Measurements from ENCODE around the gene NTN3. TPM values are rescaled to one million over a fixed set of nuclear protein-coding genes. Genes with fewer than 3 reads are reported as not detected.
A peak's percentile ranks its signal among the peaks of the same experiment; 100 is the strongest.

The NTN3 gene
- total RNA-seq, 1 experiment from 2014 or later = not detected

DNA sequence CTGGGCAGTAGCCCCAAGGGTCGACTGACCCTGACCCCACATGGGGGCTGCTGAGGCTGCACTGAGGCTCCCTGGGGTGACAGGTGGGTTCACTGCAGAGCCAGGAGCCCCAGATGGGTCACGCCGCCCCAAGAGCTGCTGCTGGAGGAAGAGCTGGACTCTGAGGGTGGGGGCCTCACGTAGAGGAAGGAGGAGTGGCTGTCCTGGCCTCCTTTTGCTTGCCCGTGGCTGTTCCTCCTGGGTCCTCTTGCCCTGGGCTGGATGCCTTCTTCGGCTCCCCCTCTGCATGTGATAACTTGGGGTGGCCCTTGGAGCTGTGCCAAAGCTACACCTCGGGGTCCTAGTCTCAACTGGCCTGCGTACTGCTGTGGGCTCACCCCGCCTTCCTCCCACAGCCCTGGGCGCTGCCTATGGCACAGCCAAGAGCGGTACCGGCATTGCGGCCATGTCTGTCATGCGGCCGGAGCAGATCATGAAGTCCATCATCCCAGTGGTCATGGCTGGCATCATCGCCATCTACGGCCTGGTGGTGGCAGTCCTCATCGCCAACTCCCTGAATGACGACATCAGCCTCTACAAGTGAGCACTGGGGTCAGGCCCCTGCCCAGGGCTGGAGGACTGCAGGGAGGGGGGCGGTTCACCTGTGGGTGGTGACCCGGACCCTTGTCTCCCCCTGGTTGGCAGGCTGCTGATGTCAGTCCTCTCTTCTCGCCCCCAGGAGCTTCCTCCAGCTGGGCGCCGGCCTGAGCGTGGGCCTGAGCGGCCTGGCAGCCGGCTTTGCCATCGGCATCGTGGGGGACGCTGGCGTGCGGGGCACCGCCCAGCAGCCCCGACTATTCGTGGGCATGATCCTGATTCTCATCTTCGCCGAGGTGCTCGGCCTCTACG is 48.0 kb downstream of the NTN3 start:
- Mint-ChIP-seq H3K4me1 (ENCODE audit: low read depth, unreplicated experiment) (peaks cover 49% of the 10 kb centered on the region), H3K27ac (ENCODE audit: unreplicated experiment) (peak overlapping the region; percentile 77), H3K27me3 (ENCODE audit: unreplicated experiment) (no peaks in the 10 kb centered on the region), H3K9me3 (ENCODE audit: low read depth, unreplicated experiment) (no peaks in the 10 kb centered on the region), H3K36me3 (ENCODE audit: insufficient read depth, unreplicated experiment) (peaks cover 90% of the 10 kb centered on the region), H3K4me3 (ENCODE audit: low read depth, unreplicated experiment) (peak overlapping the region; percentile 83)
- intact Hi-C loops (cut with micrococcal nuclease; ENCODE audit: unreplicated experiment) = no loop called here
- TF ChIP-seq, protein P1, sequence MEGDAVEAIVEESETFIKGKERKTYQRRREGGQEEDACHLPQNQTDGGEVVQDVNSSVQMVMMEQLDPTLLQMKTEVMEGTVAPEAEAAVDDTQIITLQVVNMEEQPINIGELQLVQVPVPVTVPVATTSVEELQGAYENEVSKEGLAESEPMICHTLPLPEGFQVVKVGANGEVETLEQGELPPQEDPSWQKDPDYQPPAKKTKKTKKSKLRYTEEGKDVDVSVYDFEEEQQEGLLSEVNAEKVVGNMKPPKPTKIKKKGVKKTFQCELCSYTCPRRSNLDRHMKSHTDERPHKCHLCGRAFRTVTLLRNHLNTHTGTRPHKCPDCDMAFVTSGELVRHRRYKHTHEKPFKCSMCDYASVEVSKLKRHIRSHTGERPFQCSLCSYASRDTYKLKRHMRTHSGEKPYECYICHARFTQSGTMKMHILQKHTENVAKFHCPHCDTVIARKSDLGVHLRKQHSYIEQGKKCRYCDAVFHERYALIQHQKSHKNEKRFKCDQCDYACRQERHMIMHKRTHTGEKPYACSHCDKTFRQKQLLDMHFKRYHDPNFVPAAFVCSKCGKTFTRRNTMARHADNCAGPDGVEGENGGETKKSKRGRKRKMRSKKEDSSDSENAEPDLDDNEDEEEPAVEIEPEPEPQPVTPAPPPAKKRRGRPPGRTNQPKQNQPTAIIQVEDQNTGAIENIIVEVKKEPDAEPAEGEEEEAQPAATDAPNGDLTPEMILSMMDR (IDR thresholded peaks at IDR 0.05; ENCODE audit: unreplicated experiment) = no peak
- BruUV-seq (replicated peaks) = no TSS peak
- no peak for DNase-seq
- CTCF ChIA-PET = interaction anchor here (0.6 to 0.7 kb wide), 2 partner anchors 8 to 32 kb away, joined by 3 to 4 read pairs; no protein-coding TSS in a partner anchor

DNA sequence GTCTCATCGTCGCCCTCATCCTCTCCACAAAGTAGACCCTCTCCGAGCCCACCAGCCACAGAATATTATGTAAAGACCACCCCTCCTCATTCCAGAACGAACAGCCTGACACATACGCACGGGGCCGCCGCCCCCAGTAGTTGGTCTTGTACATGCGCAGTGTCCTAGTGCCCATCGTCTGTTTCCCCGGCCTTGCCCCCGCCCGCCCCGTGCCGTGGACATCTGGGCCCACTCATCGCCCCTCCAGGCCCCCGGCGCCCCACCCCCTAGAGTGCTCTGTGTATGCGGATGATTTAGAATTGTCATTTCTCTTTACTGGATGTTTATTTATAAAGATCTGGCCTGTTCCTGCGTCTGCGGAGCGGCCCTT is 48.6 kb downstream of the NTN3 start:
- Mint-ChIP-seq H3K36me3 (ENCODE audit: insufficient read depth, unreplicated experiment) (peaks cover 90% of the 10 kb centered on the region), H3K4me3 (ENCODE audit: low read depth, unreplicated experiment) (peak overlapping the region; percentile 83), H3K27me3 (ENCODE audit: unreplicated experiment) (no peaks in the 10 kb centered on the region), H3K4me1 (ENCODE audit: low read depth, unreplicated experiment) (peaks cover 55% of the 10 kb centered on the region), H3K9me3 (ENCODE audit: low read depth, unreplicated experiment) (no peaks in the 10 kb centered on the region), H3K27ac (ENCODE audit: unreplicated experiment) (peak overlapping the region; percentile 77)
- CTCF ChIA-PET = interaction anchor here (0.7 to 1.6 kb wide), 5 partner anchors 8 to 731 kb away, joined by 3 to 11 read pairs (median 3); partner anchors contain the start of gene PDPK1
- intact Hi-C loops (cut with micrococcal nuclease; ENCODE audit: unreplicated experiment) = no loop called here
- BruUV-seq (replicated peaks) = no TSS peak
- TF ChIP-seq, protein P1 (IDR thresholded peaks at IDR 0.05; ENCODE audit: unreplicated experiment) = no peak
- DNase-seq = no peak

DNA sequence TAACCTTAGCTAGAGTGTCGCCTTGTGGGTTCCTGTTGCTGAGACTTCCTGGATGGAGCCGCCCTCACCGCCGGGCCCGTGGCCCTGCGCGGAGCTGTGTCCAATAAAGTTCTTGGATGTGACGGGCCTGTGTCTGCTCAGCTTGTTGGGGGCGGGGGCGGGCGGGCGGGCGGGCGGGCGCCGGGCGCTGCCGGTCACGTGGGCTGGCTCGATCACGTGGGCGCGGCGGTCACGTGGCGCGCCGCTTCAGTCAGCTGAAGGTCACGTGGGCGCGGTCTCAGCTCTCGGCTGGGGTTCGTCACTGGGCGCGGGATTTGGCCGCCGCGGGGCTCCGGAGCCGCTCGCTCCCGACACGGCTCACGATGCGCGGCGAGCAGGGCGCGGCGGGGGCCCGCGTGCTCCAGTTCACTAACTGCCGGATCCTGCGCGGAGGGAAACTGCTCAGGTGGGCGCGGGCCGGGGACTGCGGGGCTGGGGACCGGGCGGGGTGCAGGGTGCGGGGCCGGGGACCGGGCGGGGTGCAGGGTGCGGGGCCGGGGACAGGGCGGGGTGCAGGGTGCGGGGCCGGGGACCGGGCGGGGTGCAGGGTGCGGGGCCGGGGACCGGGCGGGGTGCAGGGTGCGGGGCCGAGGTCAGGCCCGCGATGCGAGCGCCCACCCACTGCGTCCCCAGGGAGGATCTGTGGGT is 49.1 kb downstream of the NTN3 start, which contains the start of gene AMDHD2:
TSS of gene AMDHD2 (plus strand) at position 275 of the 687 bp plus-strand sequence. CDS start at position 363, 88 bp downstream.
- H3K4me3 Mint-ChIP-seq (ENCODE audit: low read depth, unreplicated experiment) = peak within 1 kb of the TSS; percentile 83
- CTCF ChIA-PET = interaction anchor here (0.7 to 1.6 kb wide), 5 partner anchors 12 to 732 kb away, joined by 3 to 11 read pairs (median 3); partner anchors contain the start of gene PDPK1
- TF ChIP-seq, protein P1 (IDR thresholded peaks at IDR 0.05; ENCODE audit: unreplicated experiment) = no peak
- peaks cover 56% of the 10 kb centered on the region for H3K4me1 Mint-ChIP-seq (ENCODE audit: low read depth, unreplicated experiment)
- no TSS peak for BruUV-seq (replicated peaks)
- peak within 1 kb of the TSS; percentile 93 for H3K27ac Mint-ChIP-seq (ENCODE audit: unreplicated experiment)
- peak; percentile 93 for DNase-seq
- intact Hi-C loops (cut with micrococcal nuclease; ENCODE audit: unreplicated experiment) = no loop called here
- no peaks in the 10 kb centered on the region for H3K9me3 Mint-ChIP-seq (ENCODE audit: low read depth, unreplicated experiment)
- H3K36me3 Mint-ChIP-seq (ENCODE audit: insufficient read depth, unreplicated experiment) = peaks cover 90% of the 10 kb centered on the region
- H3K27me3 Mint-ChIP-seq (ENCODE audit: unreplicated experiment) = no peaks in the 10 kb centered on the region

DNA sequence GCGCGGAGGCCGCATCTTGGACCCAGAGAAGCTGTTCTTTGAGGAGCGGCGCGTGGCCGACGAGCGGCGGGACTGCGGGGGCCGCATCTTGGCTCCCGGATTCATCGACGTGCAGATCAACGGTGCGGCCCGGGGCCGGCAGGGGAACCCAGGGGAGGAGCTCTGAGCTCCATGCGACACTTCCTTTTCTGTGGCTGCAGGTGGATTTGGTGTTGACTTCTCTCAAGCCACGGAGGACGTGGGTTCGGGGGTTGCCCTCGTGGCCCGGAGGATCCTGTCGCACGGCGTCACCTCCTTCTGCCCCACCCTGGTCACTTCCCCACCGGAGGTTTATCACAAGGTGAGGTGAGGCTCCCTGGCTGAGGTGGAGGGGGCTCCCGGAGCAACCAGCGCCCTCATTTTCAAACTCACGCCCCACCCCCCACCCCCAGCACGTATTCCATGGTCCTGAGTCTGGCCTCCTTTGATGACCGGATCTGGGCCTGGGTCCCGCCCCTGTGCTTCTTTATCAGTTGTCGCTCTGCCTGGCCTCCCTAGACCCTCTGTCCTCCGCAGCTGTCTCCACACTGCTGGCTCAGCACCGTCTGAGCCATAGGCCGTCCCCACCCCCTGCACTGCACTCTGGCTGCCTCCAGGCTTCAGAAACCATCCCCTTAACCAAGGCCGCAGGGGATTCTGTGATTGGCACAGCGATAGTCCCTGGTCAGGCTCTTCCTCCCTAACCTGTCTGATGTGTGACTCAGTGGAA is 49.9 kb downstream of the NTN3 start:
- no peaks in the 10 kb centered on the region for H3K27me3 Mint-ChIP-seq (ENCODE audit: unreplicated experiment)
- peak overlapping the region; percentile 93 for H3K27ac Mint-ChIP-seq (ENCODE audit: unreplicated experiment)
- BruUV-seq (replicated peaks) = no TSS peak
- no peak for DNase-seq
- H3K9me3 Mint-ChIP-seq (ENCODE audit: low read depth, unreplicated experiment) = no peaks in the 10 kb centered on the region
- H3K4me3 Mint-ChIP-seq (ENCODE audit: low read depth, unreplicated experiment) = peak overlapping the region; percentile 83
- peaks cover 84% of the 10 kb centered on the region for H3K36me3 Mint-ChIP-seq (ENCODE audit: insufficient read depth, unreplicated experiment)
- intact Hi-C loops (cut with micrococcal nuclease; ENCODE audit: unreplicated experiment) = no loop called here
- TF ChIP-seq, protein P1 (IDR thresholded peaks at IDR 0.05; ENCODE audit: unreplicated experiment) = no peak
- H3K4me1 Mint-ChIP-seq (ENCODE audit: low read depth, unreplicated experiment) = peaks cover 49% of the 10 kb centered on the region
- CTCF ChIA-PET = interaction anchor here (1.1 to 1.6 kb wide), 2 partner anchors 11 to 19 kb away, joined by 4 to 11 read pairs; no protein-coding TSS in a partner anchor
